AG04450 (cell line): ENCODE measurements around the gene MYO1F. TPM values are rescaled to one million over a fixed set of nuclear protein-coding genes. Genes with fewer than 3 reads are reported as not detected.

Experiments
- CTCF ChIA-PET: fragments of 300-600, 350-600 bp; formaldehyde crosslinking; extraction: SDS; loops from one replicate; lab custom pipeline; 2022; ENCODE audit warnings: antibody characterized with exemption, inconsistent platforms; lab: Charles Lee
- POLR2A ChIA-PET: fragments of 350-600 bp; formaldehyde crosslinking; extraction: SDS; loops from one replicate; lab custom pipeline; 2021; ENCODE audit warnings: antibody characterized with exemption, inconsistent platforms; lab: Yijun Ruan, JAX
- DNase-seq: peaks from one replicate; pipeline ENCODE4 v3.0.0-alpha.2; 2011; ENCODE audit warnings: low read depth, low spot score
- H3K27ac ChIP-seq: one replicate; pipeline ENCODE4 v1.5.1; 2012; ENCODE audit warnings: low read depth, low read length, control low read depth
- H3K27me3 ChIP-seq: one replicate; pipeline ENCODE4 v1.6.0; 2012; ENCODE audit warnings: low read length; ENCODE audit not compliant: control insufficient read depth, insufficient read depth
- H3K4me3 ChIP-seq: 2 replicates; pipeline ENCODE4 v1.5.1; 2011; ENCODE audit warnings: mild to moderate bottlenecking, low read depth, low read length, control low read depth
- H3K9me3 ChIP-seq: 2 replicates; pipeline ENCODE4 v1.5.1; 2012; ENCODE audit warnings: low read length; ENCODE audit not compliant: control insufficient read depth, insufficient read depth
- polyA plus RNA-seq: library from polyadenylated mRNA; depleted of rRNA; stranded (reverse); fragments of >200 nt; gene quantifications from 2 replicates; pipeline ENCODE4 v1.2.3, GENCODE V29; 2011; rRNA removed
- TF ChIP-seq, protein P1 (sequence below): IDR thresholded peaks from 2 replicates; pipeline ENCODE4 v1.5.1; 2011; ENCODE audit warnings: low read depth, low read length, control low read depth, inconsistent platforms

Gene MYO1F
- polyA plus RNA-seq, 1 experiment = 0.10 TPM

DNA sequence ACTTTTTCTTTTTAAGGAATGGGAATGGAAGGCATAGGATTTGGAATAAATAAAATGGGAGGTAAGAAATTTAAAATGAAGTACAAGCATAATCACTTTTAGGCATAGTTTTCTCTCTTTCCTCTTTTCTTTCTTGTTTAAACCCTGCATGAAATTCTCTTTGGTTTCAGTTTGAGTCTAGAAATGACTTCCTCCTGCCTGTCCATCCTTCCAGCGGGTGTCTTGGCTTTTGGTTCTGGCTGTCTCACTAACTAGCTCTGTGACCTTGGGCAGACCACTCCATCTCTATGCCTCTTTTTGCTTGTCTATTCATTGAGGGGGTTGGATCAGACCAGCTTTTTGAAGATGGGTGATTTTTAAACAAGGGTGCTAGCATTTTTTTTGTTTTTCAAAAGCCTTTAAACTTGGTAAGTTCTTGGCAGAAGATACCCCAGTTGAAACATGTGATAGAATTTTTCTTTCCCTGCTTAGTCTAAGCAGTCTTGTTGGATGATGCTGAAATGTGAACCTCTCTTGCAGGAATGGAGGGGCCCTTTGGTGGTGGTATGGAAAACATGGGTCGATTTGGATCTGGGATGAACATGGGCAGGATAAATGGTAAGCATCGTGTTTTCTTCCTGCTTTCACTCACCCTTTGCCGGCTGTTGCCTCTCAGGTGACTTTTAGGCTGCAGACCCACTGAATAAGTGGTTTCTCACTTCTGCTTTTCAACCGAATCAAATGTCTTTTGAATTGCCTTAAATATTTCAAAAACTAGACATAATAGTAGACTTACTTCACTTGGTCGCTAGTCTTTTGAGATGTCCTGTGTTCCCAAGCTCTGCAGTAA is 103.4 kb downstream of the MYO1F start:
- no peak overlapping the region for H3K4me3 ChIP-seq
- POLR2A ChIA-PET = interaction anchor here (0.7 to 0.8 kb wide), 2 partner anchors 21 to 52 kb away, joined by 3 to 4 read pairs; no protein-coding TSS in a partner anchor
- H3K27ac ChIP-seq = no peak overlapping the region
- H3K9me3 ChIP-seq = no peaks in the 10 kb centered on the region
- CTCF ChIA-PET = interaction anchor here (1.1 to 1.9 kb wide), 2 partner anchors 61 to 119 kb away, joined by 3 to 4 read pairs; partner anchors contain the start of gene MARCHF2
- no peaks in the 10 kb centered on the region for H3K27me3 ChIP-seq
- no peak for DNase-seq
- TF ChIP-seq, protein P1, sequence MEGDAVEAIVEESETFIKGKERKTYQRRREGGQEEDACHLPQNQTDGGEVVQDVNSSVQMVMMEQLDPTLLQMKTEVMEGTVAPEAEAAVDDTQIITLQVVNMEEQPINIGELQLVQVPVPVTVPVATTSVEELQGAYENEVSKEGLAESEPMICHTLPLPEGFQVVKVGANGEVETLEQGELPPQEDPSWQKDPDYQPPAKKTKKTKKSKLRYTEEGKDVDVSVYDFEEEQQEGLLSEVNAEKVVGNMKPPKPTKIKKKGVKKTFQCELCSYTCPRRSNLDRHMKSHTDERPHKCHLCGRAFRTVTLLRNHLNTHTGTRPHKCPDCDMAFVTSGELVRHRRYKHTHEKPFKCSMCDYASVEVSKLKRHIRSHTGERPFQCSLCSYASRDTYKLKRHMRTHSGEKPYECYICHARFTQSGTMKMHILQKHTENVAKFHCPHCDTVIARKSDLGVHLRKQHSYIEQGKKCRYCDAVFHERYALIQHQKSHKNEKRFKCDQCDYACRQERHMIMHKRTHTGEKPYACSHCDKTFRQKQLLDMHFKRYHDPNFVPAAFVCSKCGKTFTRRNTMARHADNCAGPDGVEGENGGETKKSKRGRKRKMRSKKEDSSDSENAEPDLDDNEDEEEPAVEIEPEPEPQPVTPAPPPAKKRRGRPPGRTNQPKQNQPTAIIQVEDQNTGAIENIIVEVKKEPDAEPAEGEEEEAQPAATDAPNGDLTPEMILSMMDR = no peak

Other genes starting within 250 kb of the MYO1F start
- 0.07 TPM in 1 of 2 replicates, not detected in the other for gene KANK3, start 234.2 kb downstream of the MYO1F start, polyA plus RNA-seq
- gene ANGPTL4, start 213.3 kb downstream of the MYO1F start, polyA plus RNA-seq = 1.3 and 1.7 TPM in 2 replicates
- 25.3 and 37.6 TPM in 2 replicates for gene RAB11B, start 187.1 kb downstream of the MYO1F start, polyA plus RNA-seq
- gene MARCHF2, start 164.1 kb downstream of the MYO1F start, polyA plus RNA-seq = 14.7 and 20.0 TPM in 2 replicates
- 99.6 and 122 TPM in 2 replicates for gene HNRNPM, start 132.5 kb downstream of the MYO1F start, polyA plus RNA-seq
- gene PRAM1, start 74.8 kb downstream of the MYO1F start, polyA plus RNA-seq = not detected in 2 replicates
- 2.0 and 3.6 TPM in 2 replicates for gene ZNF414, start 63.3 kb downstream of the MYO1F start, polyA plus RNA-seq
- gene ADAMTS10, start 33.3 kb upstream of the MYO1F start, polyA plus RNA-seq = 6.4 and 8.4 TPM in 2 replicates
- not detected in 2 replicates for gene NFILZ, start 53.2 kb upstream of the MYO1F start, polyA plus RNA-seq
- gene ACTL9, start 121.4 kb upstream of the MYO1F start, polyA plus RNA-seq = not detected in 2 replicates
- gene OR2Z1, start 144.2 kb upstream of the MYO1F start, polyA plus RNA-seq = not detected in 2 replicates